GM23248 (cell line): ENCODE data around the gene CES2.

Experiments
- EZH2 ChIP-seq: fragments of 200-600 bp; sonication (generic); IDR thresholded peaks from 2 replicates; pipeline ENCODE4 v1.6.1; 2018; ENCODE audit warnings: antibody characterized with exemption, mild to moderate bottlenecking; ENCODE audit not compliant: insufficient read depth, poor library complexity, severe bottlenecking
- EZH2phosphoT487 ChIP-seq: fragments of 200-600 bp; sonication (generic); IDR thresholded peaks from 2 replicates; pipeline ENCODE4 v1.6.1; 2018; ENCODE audit warnings: antibody characterized with exemption, moderate library complexity, mild to moderate bottlenecking, low read depth; ENCODE audit not compliant: insufficient read depth

DNA sequence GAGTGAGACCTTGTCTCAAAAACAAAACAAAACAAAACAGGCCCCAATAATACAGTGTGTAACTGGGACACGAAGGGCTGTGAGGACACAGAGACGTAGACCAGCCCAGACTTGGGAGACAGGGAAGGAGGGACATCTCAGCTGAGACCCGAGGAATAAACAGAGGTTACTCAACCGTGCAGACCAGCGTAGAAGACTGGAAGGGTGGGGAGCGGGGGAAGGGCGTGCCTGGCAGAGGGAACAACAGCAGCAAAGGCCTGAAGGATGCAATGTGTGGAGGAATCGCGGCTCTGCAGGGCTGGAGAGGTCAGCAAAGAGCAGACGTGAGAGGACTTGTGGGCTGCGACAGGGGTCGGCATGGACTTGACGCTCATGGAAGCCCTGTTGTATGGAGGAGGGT lies 41.4 kb downstream of the CES2 start:
- TF ChIP-seq EZH2phosphoT487 (no peak), EZH2 (no peak)
